IMR-90 (cell line): Measurements from ENCODE around the gene JMJD6. TPM values are rescaled to one million over a fixed set of nuclear protein-coding genes. Genes with fewer than 3 reads are reported as not detected.
A peak's percentile ranks its signal among the peaks of the same experiment; 100 is the strongest.

Experiments
- ATAC-seq: fragments of 200-7000 bp; cut with Tn5 transposase; 2 replicates; pipeline ENCODE4 v1.9.1; 2020; ENCODE audit warnings: low read depth, mild to moderate bottlenecking, moderate library complexity
- BruUV-seq: library from RNA; stranded (reverse); fragments of 400-500 nt; replicated peaks from 2 replicates; lab custom pipeline; 2021; lab: Mats Ljungman, UMichigan
- CTCF ChIA-PET: fragments of 300-600 bp; formaldehyde crosslinking; extraction: SDS; loops from one replicate; lab custom pipeline; 2021; ENCODE audit warnings: antibody characterized with exemption; lab: Yijun Ruan, JAX
- POLR2A ChIA-PET: fragments of 300-600 bp; sonication (Branson Sonifier 250); formaldehyde crosslinking; loops from one replicate; lab custom pipeline; 2022; ENCODE audit warnings: antibody characterized with exemption; ENCODE audit not compliant: unreplicated experiment; lab: Charles Lee
- DNase-seq: peaks from one replicate; pipeline ENCODE4 v3.0.0; 2013
- H2AFZ ChIP-seq: replicated peaks from 2 replicates; pipeline ENCODE3; 2013; ENCODE audit warnings: low read length, mild to moderate bottlenecking; ENCODE audit not compliant: poor library complexity
- H2AK5ac ChIP-seq: 2 replicates; pipeline ENCODE4 v1.6.1; 2013; ENCODE audit warnings: low read depth, low read length, inconsistent platforms
- H2AK9ac ChIP-seq: replicated peaks from 2 replicates; pipeline ENCODE3; 2013; ENCODE audit warnings: mild to moderate bottlenecking, low read depth, low read length, moderate library complexity; ENCODE audit not compliant: poor library complexity
- H2BK120ac ChIP-seq: 2 replicates; pipeline ENCODE4 v1.6.1; 2013; ENCODE audit warnings: low read depth, low read length, inconsistent platforms
- H2BK15ac ChIP-seq: 3 replicates; pipeline ENCODE4 v1.6.1; 2013; ENCODE audit warnings: low read depth, low read length, inconsistent platforms
- H2BK20ac ChIP-seq: 2 replicates; pipeline ENCODE4 v1.6.1; 2013; ENCODE audit warnings: low read depth, mild to moderate bottlenecking, inconsistent platforms, low read length, moderate library complexity
- H2BK5ac ChIP-seq: 2 replicates; pipeline ENCODE4 v1.6.1; 2013; ENCODE audit warnings: mild to moderate bottlenecking, low read depth, low read length, inconsistent platforms; ENCODE audit not compliant: poor library complexity, severe bottlenecking
- H3K14ac ChIP-seq: replicated peaks from 2 replicates; pipeline ENCODE4 v1.6.1; 2013; ENCODE audit warnings: low read depth, low read length, inconsistent platforms
- H3K18ac ChIP-seq: 2 replicates; pipeline ENCODE4 v1.6.1; 2013; ENCODE audit warnings: low read depth, low read length, control low read depth
- H3K23ac ChIP-seq: 2 replicates; pipeline ENCODE4 v1.6.1; 2013; ENCODE audit warnings: low read depth, low read length, inconsistent platforms
- H3K27ac ChIP-seq: 2 replicates; pipeline ENCODE4 v1.5.1; 2013; ENCODE audit warnings: mild to moderate bottlenecking, control low read depth, low read length; ENCODE audit not compliant: insufficient read depth
- H3K27me3 ChIP-seq: 2 replicates; pipeline ENCODE4 v1.6.1; 2013; ENCODE audit warnings: low read length; ENCODE audit not compliant: control insufficient read depth, insufficient read depth
- H3K36me3 ChIP-seq: 2 replicates; pipeline ENCODE4 v1.6.1; 2013; ENCODE audit warnings: low read length, mixed read lengths; ENCODE audit not compliant: control insufficient read depth, insufficient read depth
- H3K4ac ChIP-seq: 2 replicates; pipeline ENCODE4 v1.6.1; 2013; ENCODE audit warnings: low read depth, low read length, inconsistent platforms
- H3K4me1 ChIP-seq: 2 replicates; pipeline ENCODE4 v1.6.1; 2013; ENCODE audit warnings: low read length, mixed read lengths; ENCODE audit not compliant: control insufficient read depth, insufficient read depth
- H3K4me2 ChIP-seq: 2 replicates; pipeline ENCODE4 v1.6.1; 2013; ENCODE audit warnings: low read depth, mild to moderate bottlenecking, control low read depth, low read length, moderate library complexity
- H3K4me3 ChIP-seq: 2 replicates; pipeline ENCODE4 v1.5.1; 2013; ENCODE audit warnings: low read depth, mild to moderate bottlenecking, control low read depth, low read length, moderate library complexity; ENCODE audit not compliant: insufficient read depth
- H3K56ac ChIP-seq: 2 replicates; pipeline ENCODE4 v1.6.1; 2013; ENCODE audit warnings: low read length, inconsistent platforms; ENCODE audit not compliant: insufficient read depth; ENCODE audit errors: extremely low read depth
- H3K79me1 ChIP-seq, 2 experiments: 2 replicates each; pipeline ENCODE4 v1.6.1; 2013; ENCODE audit warnings: low read length in 2 of 2, inconsistent platforms in 1 of 2, low read depth in 1 of 2
- H3K9ac ChIP-seq: 2 replicates; pipeline ENCODE4 v1.6.1; 2013; ENCODE audit warnings: low read depth, low read length, control low read depth
- H3K9me1 ChIP-seq: 2 replicates; pipeline ENCODE4 v1.6.1; 2013; ENCODE audit warnings: low read length, inconsistent platforms; ENCODE audit not compliant: insufficient read depth
- H3K9me3 ChIP-seq: 2 replicates; pipeline ENCODE4 v1.6.1; 2013; ENCODE audit warnings: low read length; ENCODE audit not compliant: control insufficient read depth, insufficient read depth
- H4K20me1 ChIP-seq: 2 replicates; pipeline ENCODE4 v1.6.1; 2013; ENCODE audit warnings: low read length, inconsistent platforms; ENCODE audit not compliant: insufficient read depth
- H4K5ac ChIP-seq: 2 replicates; pipeline ENCODE4 v1.6.1; 2013; ENCODE audit warnings: mild to moderate bottlenecking, low read depth, low read length, control low read depth
- H4K8ac ChIP-seq, 2 experiments: 2 replicates each; pipeline ENCODE4 v1.6.1; 2013; ENCODE audit warnings: low read depth in 2 of 2, low read length in 2 of 2, control low read depth in 1 of 2, inconsistent platforms in 1 of 2
- H4K91ac ChIP-seq: 2 replicates; pipeline ENCODE4 v1.6.1; 2013; ENCODE audit warnings: low read depth, low read length, inconsistent platforms; ENCODE audit not compliant: insufficient read depth
- CHD1 ChIP-seq: IDR thresholded peaks from 2 replicates; pipeline ENCODE4 v1.6.1; 2012; ENCODE audit warnings: low read depth, low read length, improper control_type of control experiment
- FOS ChIP-seq: fragments of 150-350 bp; IDR thresholded peaks from 2 replicates; pipeline ENCODE4 v1.6.1; 2016; ENCODE audit warnings: low read depth, low read length
- MAFK ChIP-seq: IDR thresholded peaks from 2 replicates; pipeline ENCODE4 v1.6.1; 2012; ENCODE audit warnings: low read depth, low read length, improper control_type of control experiment
- MAZ ChIP-seq: IDR thresholded peaks from 2 replicates; pipeline ENCODE4 v1.6.1; 2012; ENCODE audit warnings: low read depth, mild to moderate bottlenecking, low read length, improper control_type of control experiment, moderate library complexity, borderline replicate concordance
- RAD21 ChIP-seq: IDR thresholded peaks from 2 replicates; pipeline ENCODE4 v1.6.1; 2012; ENCODE audit warnings: low read length, improper control_type of control experiment
- RCOR1 ChIP-seq: IDR thresholded peaks from 2 replicates; pipeline ENCODE4 v1.6.1; 2012; ENCODE audit warnings: mild to moderate bottlenecking, low read length, improper control_type of control experiment; ENCODE audit not compliant: insufficient replicate concordance
- RFX5 ChIP-seq: IDR thresholded peaks from 2 replicates; pipeline ENCODE4 v1.8.0; 2012; ENCODE audit warnings: low read depth, mild to moderate bottlenecking, low read length, moderate library complexity
- SMC3 ChIP-seq: fragments of 150-350 bp; IDR thresholded peaks from 2 replicates; pipeline ENCODE4 v1.6.1; 2016; ENCODE audit warnings: low read depth, mild to moderate bottlenecking, antibody characterized with exemption, low read length, moderate library complexity
- WGBS, 2 experiments: methylation state at CpG; one replicate each; pipeline versions ENCODE4 v1.1.5 to v1.1.7; 2013; ENCODE audit warnings: missing lambda C conversion rate in 2 of 2; ENCODE audit not compliant: insufficient read length in 1 of 2; ENCODE audit errors: extremely low coverage in 2 of 2; 5-methylcytosine and 5-hydroxymethylcytosine counted together
- dilution Hi-C: fragments of 300-500 bp; cut with HindIII; formaldehyde crosslinking; loops from one replicate; pipeline ENCODE4 v1.14.3; 2018; ENCODE audit warnings: low sequenced_read_pairs; ENCODE audit not compliant: unreplicated experiment
- in situ Hi-C: fragments of 300-500 bp; cut with MboI; formaldehyde crosslinking; loops from 3 replicates; pipeline ENCODE4 v1.14.3; 2019; ENCODE audit warnings: low sequenced_read_pairs, inconsistent platforms, mixed read lengths
- intact Hi-C: fragments of 100-400 bp; cut with micrococcal nuclease; formaldehyde crosslinking; loops from 2 replicates; pipeline ENCODE4 v1.10.0; 2022
- polyA plus RNA-seq, 3 experiments: library from polyadenylated mRNA; depleted of rRNA; stranded (reverse); fragments of >200 nt; gene quantifications; 2 replicates each; pipeline ENCODE4 v1.2.3, GENCODE V29; 2012; ENCODE audit warnings: low replicate concordance in 1 of 3
- total RNA-seq: library from RNA; depleted of rRNA; stranded (reverse); fragments of >200 nt; gene quantifications from 2 replicates; pipeline ENCODE4 v1.2.3, GENCODE V29; 2012
- TF ChIP-seq, protein P1 (sequence below): fragments of 150-350 bp; IDR thresholded peaks from 2 replicates; pipeline ENCODE4 v1.6.1; 2016; ENCODE audit warnings: low read depth, mild to moderate bottlenecking, low read length, moderate library complexity, borderline replicate concordance

JMJD6 gene
- total and polyA plus RNA-seq, 2 of the 4 experiments (the other 2 are of a cell fraction) = 24.4 to 33.7 TPM

DNA sequence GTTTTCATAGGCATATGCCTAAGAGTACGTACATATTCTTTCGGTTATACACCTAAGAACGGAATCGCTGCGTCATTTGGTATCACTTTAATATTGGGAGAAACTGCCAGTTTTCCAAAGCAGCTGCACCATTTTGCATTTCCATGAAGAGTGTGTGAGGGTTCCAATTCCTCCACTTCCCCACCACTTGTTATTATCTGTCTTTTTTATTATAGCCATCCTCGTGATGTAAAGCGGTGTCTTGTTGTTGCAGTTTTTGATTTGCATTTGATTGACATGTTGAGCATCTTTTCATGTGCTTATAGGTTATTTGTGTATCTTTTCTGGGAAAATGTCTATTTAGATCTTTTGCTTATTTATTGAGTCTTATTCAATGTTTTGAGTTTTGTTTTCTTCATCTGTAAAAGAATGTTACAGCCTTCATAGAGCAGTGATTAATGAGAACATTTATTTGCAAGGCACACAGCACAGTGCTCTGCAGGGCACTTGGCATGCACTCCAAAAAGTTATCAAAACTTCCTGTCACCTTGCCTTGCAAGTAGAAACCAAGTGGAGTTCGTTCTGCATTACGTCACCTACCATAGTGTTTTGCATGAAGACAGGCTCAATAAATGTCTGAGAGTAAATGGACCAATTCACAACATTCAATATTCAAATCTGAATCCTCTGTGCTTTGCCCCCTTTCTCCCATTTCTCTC is 56.2 kb downstream of the JMJD6 start:
- ChIA-PET CTCF (no interaction called here), POLR2A (no interaction called here)
- Histone ChIP-seq H4K20me1 (no peaks in the 10 kb centered on the region), H2AFZ (no peak overlapping the region), H3K4me3 (no peak overlapping the region), H3K4ac (no peak overlapping the region), H3K27me3 (no peaks in the 10 kb centered on the region), H2BK120ac (0 out of 2 replicates have a peak overlapping the region, but pooled peaks have one; percentile 17), H4K91ac (no peak overlapping the region), H2BK15ac (no peak overlapping the region), H4K5ac (no peak overlapping the region), H3K27ac (no peak overlapping the region), H3K36me3 (peaks cover 8% of the 10 kb centered on the region), H3K9ac (no peak overlapping the region), H3K14ac (no peak overlapping the region), H2BK20ac (peak overlapping the region; percentile 20), H3K4me1 (peaks cover 19% of the 10 kb centered on the region), H2BK5ac (no peak overlapping the region), H3K9me3 (no peaks in the 10 kb centered on the region), H2AK9ac (no peak overlapping the region), H4K8ac (no peak overlapping the region; a peak in 1 of 4 replicates), H3K4me2 (no peak overlapping the region), H3K9me1 (peaks cover 18% of the 10 kb centered on the region), H3K23ac (no peak overlapping the region), H3K79me1 (peaks cover 0 to 31% of the 10 kb centered on the region in 2 experiments; a peak in 2 of 4 replicates), H3K18ac (no peak overlapping the region), H2AK5ac (no peak overlapping the region), H3K56ac (no peak overlapping the region)
- in situ Hi-C loops (no loop called here), intact Hi-C loops (loop anchor here (5.0 kb wide), 1 partner anchor 113 kb away; no protein-coding TSS in a partner anchor), dilution Hi-C loops (no loop called here)
- BruUV-seq = no TSS peak
- ATAC-seq (no peak), DNase-seq (no peak)
- TF ChIP-seq SMC3 = no peak
- TF ChIP-seq FOS = no peak
- no peak for TF ChIP-seq RCOR1
- TF ChIP-seq MAFK = no peak
- no peak for TF ChIP-seq RAD21
- TF ChIP-seq, protein P1, sequence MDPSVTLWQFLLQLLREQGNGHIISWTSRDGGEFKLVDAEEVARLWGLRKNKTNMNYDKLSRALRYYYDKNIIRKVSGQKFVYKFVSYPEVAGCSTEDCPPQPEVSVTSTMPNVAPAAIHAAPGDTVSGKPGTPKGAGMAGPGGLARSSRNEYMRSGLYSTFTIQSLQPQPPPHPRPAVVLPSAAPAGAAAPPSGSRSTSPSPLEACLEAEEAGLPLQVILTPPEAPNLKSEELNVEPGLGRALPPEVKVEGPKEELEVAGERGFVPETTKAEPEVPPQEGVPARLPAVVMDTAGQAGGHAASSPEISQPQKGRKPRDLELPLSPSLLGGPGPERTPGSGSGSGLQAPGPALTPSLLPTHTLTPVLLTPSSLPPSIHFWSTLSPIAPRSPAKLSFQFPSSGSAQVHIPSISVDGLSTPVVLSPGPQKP = no peak
- no peak for TF ChIP-seq CHD1
- no peak for TF ChIP-seq RFX5
- no peak for TF ChIP-seq MAZ
- WGBS, 2 experiments = 100% methylated on average over 1 of the region's 9 CpGs; no CpG with 5 or more reads in 1 of the 2 experiments
